ENCODE results near the gene TBX1. TPM values are rescaled to one million over a fixed set of nuclear protein-coding genes. Genes with fewer than 3 reads are reported as not detected.
"Not testable (repeated sequence)": the region's sequence is repeated elsewhere in the genome, so short reads cannot be mapped to it uniquely, and the experiment has no call there.

TBX1 gene
- total RNA-seq, 2 donors from 2014 or later: 1.6 to 1.9 TPM

- DNase-seq: no peak
- intact Hi-C loops (cut with DNase I, micrococcal nuclease): no loop called here
- ATAC-seq: no peak
Observed at GRCh38 chr22:19772422-19772672, 11.8 kb downstream of the TBX1 start.

GRCh38 chr22:19772673-19773469, 12.3 kb downstream of the TBX1 start:
- intact Hi-C loops (cut with DNase I, micrococcal nuclease): no loop called here
- no peak for ATAC-seq
- peak in 1 of 2 donors; percentile 32 for DNase-seq

GRCh38 chr22:19773470-19774040, 13.0 kb downstream of the TBX1 start:
- DNase-seq: no peak
- intact Hi-C loops (cut with DNase I, micrococcal nuclease): no loop called here
- ATAC-seq: no peak

- DNase-seq (no peak), ATAC-seq (no peak)
- intact Hi-C loops (cut with DNase I, micrococcal nuclease): no loop called here
Observed at GRCh38 chr22:19774628-19775027, 14.1 kb downstream of the TBX1 start.

- DNase-seq (no peak), ATAC-seq (no peak)
- intact Hi-C loops (cut with DNase I, micrococcal nuclease): no loop called here
Observed at GRCh38 chr22:19775496-19776325, 15.1 kb downstream of the TBX1 start.

GRCh38 chr22:19776433-19777031, 16.0 kb downstream of the TBX1 start:
- DNase-seq (no peak), ATAC-seq (no peak)
- intact Hi-C loops (cut with DNase I, micrococcal nuclease): no loop called here

GRCh38 chr22:19777192-19777591, 16.6 kb downstream of the TBX1 start:
- DNase-seq; intact Hi-C loops (cut with DNase I, micrococcal nuclease); ATAC-seq: not testable (repeated sequence)

- DNase-seq (no peak), ATAC-seq (no peak)
- intact Hi-C loops (cut with DNase I, micrococcal nuclease): no loop called here
Observed at GRCh38 chr22:19779011-19779421, 18.4 kb downstream of the TBX1 start.

GRCh38 chr22:19779685-19780268, 19.2 kb downstream of the TBX1 start:
- intact Hi-C loops (cut with DNase I, micrococcal nuclease): no loop called here
- ATAC-seq: no peak
- DNase-seq: no peak

GRCh38 chr22:19782533-19782932, 22.0 kb downstream of the TBX1 start:
- DNase-seq: no peak
- no peak for ATAC-seq
- intact Hi-C loops (cut with DNase I, micrococcal nuclease): no loop called here

- DNase-seq (no peak), ATAC-seq (no peak)
- intact Hi-C loops (cut with DNase I, micrococcal nuclease): no loop called here
Observed at GRCh38 chr22:19783586-19784383, 23.2 kb downstream of the TBX1 start.

GRCh38 chr22:19784384-19785175, 24.0 kb downstream of the TBX1 start:
- intact Hi-C loops (cut with DNase I, micrococcal nuclease): no loop called here
- no peak for ATAC-seq
- no peak for DNase-seq

GRCh38 chr22:19785461-19786263, 25.1 kb downstream of the TBX1 start:
- no peak for DNase-seq
- no peak for ATAC-seq
- intact Hi-C loops (cut with DNase I, micrococcal nuclease): no loop called here

- no peak for ATAC-seq
- intact Hi-C loops (cut with DNase I, micrococcal nuclease): no loop called here
Observed at GRCh38 chr22:19786264-19786585, 25.6 kb downstream of the TBX1 start.

GRCh38 chr22:19786959-19787848, 26.6 kb downstream of the TBX1 start:
- DNase-seq (no peak), ATAC-seq (no peak)
- intact Hi-C loops (cut with DNase I, micrococcal nuclease): no loop called here

More at GRCh38 chr22:19786264-19786585, 25.6 kb downstream of the TBX1 start:
- DNase-seq: no peak

GRCh38 chr22:19787849-19788141, 27.2 kb downstream of the TBX1 start:
- intact Hi-C loops (cut with DNase I, micrococcal nuclease): no loop called here
- DNase-seq: no peak
- no peak for ATAC-seq
